ENCODE measurements around the gene CHMP3.
"Not testable (repeated sequence)": the region's sequence is repeated elsewhere in the genome, so short reads cannot be mapped to it uniquely, and the experiment has no call there.

The CHMP3 gene

DNA sequence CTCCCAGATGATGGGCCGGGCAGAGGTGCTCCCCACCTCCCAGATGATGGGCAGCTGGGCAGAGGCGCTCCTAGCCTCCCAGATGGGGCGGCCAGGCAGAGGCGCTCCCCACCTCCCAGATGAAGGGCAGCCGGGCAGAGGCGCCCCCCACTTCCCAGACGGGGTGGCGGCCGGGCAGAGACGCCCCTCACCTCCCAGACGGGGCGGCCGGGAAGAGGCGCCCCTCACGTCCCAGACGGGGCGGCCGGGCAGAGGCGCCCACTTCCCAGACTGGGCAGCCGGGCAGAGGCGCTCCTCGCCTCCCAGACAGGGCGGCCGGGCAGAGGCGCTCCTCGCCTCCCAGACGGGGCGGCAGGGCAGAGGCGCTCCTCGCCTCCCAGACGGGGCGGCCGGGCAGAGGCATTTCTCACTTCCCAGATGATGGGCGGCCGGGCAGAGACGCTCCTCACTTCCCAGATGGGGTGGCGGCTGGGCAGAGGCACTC is 14.3 kb downstream of the CHMP3 start:
- not testable (repeated sequence) for DNase-seq

DNA sequence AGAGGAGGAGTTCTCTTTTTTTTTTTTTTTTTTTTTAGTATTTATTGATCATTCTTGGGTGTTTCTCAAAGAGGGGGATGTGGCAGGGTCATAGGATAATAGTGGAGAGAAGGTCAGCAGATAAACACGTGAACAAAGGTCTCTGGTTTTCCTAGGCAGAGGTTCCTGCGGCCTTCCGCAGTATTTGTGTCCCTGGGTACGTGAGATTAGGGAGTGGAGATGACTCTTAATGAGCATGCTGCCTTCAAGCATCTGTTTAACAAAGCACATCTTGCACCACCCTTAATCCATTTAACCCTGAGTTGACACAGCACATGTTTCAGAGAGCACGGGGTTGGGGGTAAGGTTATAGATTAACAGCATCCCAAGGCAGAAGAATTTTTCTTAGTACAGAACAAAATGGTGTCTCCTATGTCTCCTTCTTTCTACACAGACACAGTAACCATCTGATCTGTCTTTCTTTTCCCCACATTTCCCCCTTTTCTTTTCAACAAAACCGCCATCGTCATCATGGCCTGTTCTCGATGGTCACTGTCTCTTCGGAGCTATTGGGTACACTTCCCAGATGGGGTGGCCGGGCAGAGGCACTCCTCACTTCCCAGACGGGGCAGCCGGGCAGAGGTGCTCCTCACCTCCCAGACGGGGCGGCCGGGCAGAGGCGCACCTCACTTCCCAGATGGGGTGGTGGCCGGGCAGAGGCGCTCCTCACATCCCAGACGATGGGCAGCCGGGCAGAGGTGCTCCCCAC is 14.9 kb downstream of the CHMP3 start:
- DNase-seq: peak in 1 of 2 experiments; percentile 30

DNA sequence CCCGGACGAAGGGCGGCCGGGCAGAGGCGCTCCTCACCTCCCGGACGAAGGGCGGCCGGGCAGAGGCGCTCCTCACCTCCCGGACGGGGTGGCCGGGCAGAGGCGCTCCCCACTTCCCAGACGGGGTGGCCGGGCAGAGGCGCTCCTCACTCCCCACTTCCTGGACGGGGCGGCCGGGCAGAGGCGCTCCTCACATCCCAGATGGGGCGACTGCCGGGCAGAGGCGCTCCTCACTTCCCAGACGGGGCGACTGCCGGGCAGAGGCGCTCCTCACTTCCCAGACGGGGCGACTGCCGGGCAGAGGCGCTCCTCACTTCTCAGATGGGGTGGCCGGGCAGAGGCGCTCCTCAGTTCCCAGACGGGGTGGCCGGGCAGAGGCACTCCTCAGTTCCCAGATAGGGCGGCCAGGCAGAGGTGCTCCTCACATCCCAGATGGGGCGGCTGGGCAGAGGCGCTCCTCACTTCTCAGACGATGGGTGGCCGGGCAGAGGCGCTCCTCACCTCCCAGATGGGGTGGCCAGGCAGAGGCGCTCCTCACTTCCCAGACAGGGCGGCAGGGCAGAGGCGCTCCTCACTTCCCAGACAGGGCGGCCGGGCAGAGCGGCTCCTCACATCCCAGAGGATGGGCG is 17.8 kb downstream of the CHMP3 start:
- not testable (repeated sequence) for DNase-seq

DNA sequence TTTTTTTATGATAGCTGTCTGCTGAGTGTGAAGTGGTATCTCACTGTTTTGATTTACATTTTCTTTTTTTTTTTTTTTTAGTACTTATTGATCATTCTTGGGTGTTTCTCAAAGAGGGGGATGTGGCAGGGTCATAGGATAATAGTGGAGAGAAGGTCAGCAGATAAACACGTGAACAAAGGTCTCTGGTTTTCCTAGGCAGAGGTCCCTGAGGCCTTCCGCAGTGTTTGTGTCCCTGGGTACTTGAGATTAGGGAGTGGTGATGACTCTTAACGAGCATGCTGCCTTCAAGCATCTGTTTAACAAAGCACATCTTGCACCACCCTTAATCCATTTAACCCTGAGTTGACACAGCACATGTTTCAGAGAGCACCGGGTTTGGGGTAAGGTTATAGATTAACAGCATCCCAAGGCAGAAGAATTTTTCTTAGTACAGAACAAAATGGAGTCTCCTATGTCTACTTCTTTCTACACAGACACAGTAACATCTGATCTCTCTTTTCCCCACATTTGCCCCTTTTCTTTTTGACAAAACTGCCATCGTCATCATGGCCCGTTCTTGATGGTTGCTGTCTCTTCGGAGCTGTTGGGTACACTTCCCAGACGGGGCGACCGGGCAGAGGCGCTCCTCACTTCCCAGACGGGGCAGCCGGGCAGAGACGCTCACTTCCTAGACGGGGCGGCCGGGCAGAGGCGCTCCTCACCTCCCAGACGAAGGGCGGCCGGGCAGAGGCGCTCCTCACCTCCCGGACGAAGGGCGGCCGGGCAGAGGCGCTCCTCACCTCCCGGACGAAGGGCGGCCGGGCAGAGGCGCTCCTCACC is 18.8 kb downstream of the CHMP3 start:
- peak in 1 of 2 experiments; percentile 19 for DNase-seq

DNA sequence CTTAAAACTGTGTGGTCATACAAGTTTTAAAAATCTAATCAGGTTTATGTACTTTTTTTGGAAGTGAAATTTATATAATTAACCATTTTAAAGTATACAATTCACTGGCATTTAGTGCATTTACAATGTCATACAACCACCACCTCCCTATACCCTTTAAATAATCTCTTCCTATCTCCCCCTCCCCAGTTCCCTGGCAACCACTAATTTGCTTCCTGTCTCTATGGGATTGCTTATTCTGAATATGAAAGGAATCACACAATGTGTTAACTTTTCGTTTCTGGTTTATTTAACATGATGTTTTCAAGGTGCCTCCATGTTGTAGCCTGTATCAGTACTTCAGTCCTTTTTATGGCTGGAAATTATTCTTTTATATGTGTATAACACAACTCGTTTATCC is 19.4 kb downstream of the CHMP3 start:
- DNase-seq: no peak

DNA sequence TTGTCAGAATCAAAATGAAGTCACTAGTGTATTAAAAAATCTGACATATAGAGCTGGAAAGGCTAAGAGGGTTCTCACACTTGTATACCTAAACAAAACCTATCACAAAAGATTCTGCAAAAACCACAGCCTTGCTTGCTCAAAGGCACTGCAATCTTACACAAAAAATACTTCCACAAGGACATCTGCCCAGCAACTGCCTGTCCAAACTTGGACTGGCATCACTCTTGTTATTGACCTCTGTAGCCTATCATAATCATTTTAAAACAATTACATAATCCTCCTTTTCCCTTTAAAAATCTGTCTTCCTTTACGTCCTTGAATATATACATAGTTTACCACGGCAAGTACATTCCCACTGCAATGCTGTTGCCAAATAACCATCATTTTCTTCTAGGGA is 19.9 kb downstream of the CHMP3 start:
- no peak for DNase-seq

DNA sequence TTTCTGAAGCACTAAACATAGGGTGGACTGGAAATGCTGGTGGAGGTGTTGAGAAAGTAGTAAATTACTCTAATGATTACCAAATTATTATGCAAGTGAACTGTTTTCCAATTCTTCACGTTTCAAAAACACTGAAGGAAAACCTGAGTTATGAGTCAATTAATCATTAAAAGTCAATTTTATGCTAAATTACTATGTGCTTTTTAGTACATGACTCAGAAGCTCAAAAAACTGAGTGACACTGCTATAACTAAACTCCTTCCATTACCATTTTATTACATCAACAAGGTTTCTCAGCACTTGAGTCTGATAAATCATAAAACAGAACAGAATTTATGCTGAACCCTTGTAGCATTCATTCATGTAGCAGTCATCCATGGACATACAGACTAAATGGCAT is 20.4 kb downstream of the CHMP3 start:
- no peak for DNase-seq

DNA sequence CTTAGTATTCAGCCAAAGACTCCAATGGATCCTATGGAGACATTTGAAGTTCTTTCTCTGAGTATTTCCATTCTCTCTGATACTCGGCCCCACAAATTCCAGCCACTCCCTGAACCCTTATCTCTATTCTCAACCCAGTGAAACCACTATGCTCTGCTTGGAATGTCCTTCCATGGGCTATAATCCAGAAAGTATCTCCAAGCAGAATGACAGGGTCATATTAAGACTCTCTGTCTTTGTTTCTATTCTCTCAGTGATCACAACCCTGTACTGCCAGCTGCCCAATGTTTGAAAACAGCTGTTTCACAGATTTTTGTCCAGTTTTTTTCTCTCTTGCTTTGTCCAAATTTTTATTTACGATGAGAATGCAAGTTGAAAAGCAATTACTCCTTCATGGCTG is 21.9 kb downstream of the CHMP3 start:
- no peak for DNase-seq

DNA sequence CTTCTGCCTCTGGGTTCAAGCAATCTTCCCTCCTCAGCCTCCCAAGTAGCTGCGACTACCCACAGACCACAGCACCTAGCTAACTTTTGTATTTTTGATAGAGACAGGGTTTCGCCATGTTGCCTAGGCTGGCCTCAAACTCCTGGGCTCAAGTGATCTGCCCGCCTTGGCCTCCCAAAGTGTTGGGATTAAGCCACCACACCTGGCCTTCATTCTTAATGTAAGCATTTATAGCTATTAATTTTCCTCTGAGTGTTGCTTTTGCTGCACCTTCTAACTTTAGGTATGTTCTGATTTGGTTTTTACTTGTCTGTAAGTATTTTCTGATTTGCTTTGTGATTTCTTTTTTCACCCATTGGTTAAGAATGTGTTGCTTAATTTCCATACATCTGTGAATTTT is 29.7 kb downstream of the CHMP3 start:
- no peak for DNase-seq

DNA sequence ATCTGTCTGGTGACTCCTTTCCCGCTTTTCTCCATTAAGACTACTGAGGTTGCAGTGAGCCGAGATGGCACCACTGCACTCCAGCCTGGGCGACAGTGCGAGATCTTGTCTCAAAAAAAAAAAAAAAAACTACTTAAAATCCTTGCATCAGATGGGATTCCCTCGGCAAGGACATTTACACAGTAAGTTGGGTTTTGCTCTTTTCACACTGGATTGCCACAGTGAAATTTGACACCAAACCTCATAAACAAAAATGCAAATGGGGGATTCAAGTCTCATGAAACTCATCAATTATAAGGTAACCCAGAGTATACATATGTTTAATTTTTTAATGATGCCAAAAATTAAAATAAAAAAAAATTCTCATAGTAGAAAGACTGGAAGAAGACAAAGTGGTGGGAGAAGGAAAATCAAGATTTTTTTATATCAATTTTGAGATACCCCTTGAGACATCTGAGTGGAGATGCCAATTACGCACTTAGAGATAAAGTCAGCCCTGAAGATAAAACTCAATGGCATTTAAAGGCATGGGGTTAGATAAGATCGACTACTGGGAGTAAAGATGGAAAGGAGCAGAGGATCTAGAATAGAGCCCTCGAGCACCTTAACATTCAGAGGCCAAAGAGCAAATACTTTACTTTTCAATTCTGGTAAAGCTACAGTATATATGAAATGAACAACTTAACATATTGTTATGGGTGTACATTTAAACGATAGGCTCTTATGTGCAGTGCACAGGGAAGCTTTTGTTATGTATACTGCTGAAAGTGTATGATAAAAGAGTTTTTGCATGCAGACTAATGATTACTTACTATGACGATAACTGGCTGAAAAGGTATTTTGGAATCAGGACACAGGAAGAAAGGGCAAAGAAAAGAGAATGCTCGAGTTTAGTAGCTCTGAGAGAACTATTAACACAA is 37.6 kb downstream of the CHMP3 start:
- DNase-seq: no peak

DNA sequence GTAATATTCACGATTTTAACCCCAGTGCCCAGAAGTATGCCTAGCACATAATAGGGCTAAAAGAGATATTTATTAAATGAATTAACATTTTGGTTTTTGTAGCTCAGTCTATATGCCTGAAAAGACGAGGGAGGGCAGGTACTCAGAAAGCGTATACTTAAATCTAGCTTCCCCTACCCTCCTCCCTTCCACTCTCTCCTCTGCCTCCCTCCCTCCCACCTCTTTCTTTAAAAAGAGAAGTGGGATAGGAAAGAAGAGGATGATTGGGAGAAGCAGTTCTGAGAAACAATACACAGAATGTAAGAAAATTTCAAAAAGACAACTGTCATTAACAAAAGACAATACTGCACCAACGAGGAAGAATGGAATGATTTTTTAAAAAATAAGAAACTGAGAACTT is 39.8 kb downstream of the CHMP3 start:
- no peak for DNase-seq

DNA sequence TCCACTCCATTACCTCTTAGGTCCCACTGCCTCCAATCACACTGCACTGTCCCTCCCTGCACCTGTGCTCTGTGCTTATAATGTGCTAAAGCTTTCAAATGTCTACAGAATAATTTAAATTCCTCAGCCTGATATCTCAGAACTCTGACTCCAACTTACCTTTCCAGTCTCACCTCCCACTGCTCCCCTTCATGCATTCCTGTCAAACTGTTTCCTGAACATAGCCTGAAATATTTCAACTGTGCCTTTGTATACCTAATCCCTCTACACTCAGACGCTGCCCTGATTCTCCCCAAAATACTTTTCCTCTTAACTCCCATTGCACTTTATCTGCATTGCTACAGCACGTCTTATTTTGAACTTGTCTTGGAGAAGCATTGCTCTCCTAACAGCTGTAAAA is 40.5 kb downstream of the CHMP3 start:
- DNase-seq: no peak

DNA sequence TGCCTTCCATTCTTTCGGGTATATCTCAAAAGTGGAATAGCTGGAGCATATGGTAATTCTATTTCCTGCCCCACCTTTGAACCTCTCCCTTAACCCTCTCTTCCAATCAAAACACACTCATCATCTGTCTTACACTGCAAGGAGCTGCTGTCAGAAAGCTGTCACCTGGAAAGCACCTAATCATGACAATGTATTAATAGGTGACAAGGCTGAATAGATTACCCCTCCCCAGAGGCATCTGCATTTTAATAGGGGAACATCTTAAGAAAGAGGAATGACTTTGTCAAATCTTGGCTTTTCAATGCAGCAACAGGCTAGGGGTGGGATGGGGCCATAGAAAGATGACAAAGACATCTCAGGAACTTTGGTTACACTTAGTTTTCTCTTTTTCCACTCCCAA is 41.3 kb downstream of the CHMP3 start:
- DNase-seq: no peak

DNA sequence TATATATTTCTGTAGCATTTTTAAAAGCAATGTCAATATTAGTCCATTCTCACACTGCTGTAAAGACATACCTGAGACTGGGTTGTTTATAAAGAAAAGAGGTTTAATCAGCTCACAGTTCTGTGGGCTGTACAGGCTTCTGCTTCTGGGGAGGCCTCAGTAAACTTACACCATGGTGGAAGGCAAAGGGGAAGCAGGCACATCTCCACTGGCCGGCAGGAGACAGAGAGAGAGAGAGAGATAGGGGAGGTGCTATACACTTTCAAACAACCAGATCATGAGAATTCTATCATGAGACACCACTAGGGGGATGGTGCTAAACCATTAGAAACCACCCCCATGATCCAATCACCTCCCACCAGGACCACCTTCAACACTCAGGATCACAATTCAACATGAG is 43.1 kb downstream of the CHMP3 start:
- no peak for DNase-seq

DNA sequence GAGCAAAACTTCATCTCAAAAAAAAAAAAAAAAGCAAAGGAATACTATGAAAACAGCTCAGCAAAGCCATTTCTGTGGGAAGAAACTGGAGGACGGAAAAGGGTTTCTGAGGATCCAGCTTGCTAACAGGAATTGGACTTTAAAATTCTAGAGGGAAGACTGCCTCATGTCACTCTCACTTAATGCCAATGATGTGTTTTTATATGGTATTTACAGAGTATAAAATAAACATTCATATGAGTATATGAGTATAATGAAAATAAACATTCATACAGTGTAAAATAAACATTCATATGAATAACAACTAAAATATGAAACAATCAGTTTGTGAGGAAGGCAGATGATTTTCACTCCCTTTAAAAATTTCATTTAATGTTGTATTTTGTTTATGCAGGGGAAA is 43.9 kb downstream of the CHMP3 start:
- no peak for DNase-seq

DNA sequence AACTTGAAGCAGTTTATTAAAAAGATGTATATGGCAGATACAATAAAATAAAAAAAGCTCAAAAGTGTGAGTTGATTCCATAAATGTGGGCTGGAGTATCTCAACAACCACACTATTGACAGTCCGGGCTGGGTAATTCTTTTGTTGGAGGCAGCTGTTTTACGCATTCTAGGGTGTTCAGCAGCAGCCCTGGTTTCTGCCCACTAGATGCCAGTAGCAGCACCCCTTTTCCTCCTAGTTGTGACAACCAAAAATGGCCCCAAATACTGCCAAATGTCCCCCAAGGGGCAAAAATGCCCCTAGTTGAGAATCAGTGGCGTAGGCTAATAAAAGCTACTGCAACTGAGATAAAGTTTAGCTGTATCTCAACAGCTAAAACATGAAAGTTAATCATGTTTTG is 44.8 kb downstream of the CHMP3 start:
- peak in 1 of 2 experiments; percentile 35 for DNase-seq

DNA sequence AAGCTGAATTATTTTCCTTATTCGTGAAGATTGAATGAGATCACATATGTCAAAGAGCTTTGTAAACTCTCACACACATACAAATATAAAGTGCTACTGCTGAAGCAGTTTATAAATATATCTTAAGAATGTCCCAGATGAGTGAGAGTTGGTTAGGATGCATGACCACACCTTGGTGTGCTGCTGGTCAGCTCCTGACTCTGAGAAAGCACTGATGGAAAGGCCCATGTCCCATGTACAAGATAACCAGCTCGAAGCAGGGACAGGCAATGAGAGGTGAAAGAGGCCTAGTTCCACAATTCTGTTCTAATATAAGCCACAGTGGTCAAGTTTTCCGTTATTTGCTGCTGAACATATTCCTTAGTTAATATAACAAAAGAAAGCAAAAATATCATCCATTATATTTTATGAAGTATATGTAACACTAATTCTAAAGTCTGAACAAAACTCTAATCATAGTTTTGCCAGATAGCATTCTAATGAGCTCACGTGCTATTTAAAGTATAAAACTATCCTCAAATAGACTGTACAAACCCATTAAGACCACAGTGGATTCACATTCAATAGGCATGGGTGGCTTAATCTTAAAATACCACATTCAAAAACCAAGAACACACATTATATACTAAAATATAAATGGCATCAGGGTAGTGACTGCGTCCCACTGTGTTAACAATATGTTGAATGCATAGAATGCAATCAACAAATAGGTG is 49.1 kb downstream of the CHMP3 start:
- no peak for DNase-seq

DNA sequence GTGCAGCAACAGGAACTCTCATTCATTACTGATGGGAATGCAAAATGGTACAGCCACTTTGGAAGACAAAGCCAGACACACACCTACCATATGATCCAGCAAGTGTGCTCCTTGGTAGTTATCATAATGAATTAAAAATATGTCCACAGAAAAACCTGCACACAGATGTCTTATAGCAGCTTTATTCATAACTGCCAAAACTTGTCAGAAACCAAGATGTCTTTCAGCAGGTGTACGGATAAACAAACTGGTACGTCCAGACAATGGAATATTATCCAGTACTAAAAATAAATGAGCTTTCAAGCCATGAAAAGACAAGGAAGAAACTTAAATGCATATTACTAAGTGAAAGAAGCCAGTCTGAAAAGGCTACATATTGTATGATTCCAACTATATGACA is 50.4 kb downstream of the CHMP3 start:
- no peak for DNase-seq

DNA sequence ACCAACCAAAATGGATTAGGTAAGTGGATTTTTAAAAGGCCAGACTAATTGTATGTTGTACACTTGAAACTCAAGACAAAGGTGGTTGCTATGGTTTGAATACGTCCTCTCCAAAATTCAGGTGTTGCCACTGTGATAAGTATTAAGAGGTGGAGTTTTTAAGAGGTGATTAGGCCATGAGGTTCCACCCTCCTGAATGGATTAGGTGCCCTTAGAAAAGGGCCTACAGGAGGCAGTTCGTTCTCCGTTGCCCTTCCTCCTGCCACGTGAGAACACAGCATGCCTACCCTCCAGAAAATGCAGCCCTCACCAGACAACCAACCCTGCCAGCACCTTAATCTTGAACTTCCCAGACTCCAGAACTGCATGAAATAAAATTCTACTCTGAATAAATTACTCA is 51.2 kb downstream of the CHMP3 start:
- DNase-seq: no peak

DNA sequence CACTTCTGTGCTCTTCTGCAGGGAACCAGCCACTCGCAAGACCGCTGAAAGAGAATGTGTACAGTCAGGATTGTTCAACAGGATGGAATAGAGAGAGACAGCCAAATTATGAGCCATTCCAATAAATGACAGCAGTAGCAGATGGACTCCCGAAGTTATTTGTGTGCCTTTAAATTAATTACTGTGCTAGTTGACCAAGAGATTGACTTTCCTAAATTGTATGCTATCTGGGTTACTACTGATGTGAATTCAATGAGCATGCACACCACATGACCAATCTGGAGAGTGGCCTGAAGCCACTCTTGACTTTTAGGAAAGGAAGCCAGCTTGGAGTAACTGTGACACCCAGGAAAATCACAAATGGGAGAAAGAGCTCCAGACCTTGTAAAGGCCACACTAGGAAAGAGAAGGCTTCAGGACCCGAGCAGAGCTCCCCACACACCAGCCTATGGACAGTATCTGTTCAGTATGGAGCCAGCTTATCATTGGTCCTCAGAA is 52.8 kb downstream of the CHMP3 start:
- no peak for DNase-seq

DNA sequence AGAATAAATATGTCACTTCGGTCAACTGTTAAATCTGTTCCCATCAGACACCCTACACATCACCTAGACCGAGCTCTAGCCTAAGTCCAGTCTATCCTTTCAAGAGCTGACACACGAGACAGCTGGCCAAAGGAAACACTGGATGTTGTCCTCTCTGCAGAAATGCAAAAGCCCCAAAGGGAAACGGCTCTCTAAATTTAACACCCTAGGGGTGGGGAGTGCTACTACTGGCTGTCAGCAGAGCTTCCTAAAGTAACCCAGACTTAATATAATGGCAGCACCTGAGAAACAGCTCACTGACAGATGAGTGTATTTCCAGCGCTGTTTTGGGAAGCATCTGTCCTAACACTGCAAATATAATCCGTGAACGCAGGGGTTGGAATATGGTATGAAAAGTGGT is 55.6 kb downstream of the CHMP3 start:
- DNase-seq: no peak
